ENCODE measurements around the gene PYDC1.

DNA sequence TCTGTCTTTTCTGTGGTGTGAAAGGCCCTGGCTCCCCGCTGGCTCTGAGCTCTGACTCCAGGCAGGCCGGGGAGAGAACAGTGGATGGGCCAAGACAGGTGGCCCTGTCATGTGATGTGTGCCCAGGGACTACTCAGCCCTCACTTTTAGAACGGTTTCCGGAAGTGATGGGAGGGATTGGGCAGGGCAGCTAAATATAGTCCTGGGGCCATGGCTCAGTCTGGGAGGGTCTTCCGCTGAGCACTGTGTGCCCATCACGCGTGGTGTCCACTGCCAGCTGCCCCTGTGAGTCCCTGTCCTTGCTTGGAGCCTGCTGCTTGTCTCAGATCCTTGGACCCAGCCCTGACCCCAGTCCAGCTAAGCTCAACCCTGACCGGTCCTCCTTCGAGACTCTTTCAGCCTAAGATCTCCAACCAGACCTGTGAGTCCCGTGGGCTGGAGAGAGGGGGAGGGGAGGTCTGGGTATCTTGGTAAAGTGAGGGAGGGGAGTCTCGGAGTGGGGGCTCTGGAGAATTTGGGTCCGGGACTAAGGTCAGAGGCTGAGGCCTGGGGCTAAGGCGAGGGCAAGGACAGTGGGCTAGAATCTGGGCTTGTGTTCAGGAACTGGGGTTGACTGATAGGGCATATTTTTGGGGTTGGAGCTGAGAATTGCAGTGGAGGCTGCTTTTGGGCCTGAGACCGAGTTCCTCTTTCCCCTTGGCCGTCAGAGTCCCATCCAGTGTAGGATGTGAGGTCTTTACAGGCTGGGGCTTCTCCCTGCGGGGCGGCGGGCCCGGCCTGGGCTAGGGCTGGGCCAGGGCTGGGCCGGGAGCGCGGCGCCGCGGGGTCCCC is 2.8 kb downstream of the PYDC1 start, which contains the start of gene TRIM72:
- TF ChIP-seq POLR2A (IDR thresholded peaks at IDR 0.05) (no peak), CTCF (IDR thresholded peaks at IDR 0.05) (no peak)
